NCI-H510A (cell line): ENCODE data around the gene CFAP410.

Experiments used
- DNase-seq: peaks from one replicate; lab custom pipeline; 2025; lab: John Stamatoyannopoulos, UW

CFAP410 gene

DNA sequence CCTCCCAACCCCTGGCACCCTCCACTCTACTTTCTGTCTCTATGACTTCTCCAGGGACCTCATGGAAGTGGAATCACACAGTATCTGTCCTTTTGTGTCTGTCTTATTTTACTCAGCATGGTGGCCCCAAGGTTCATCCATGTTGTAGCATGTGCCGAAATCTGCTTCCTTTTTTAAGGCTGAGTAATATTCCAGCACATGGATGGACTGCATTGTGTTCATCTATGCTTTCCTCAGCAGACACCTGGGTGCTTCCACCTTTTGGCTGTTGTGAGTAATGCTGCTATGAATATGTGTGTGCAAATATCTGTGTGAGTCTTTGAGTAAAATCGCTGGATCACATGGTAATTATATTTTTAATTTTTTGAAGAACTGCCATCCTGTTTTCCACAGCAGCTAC is 40.9 kb downstream of the CFAP410 start:
- no peak for DNase-seq

DNA sequence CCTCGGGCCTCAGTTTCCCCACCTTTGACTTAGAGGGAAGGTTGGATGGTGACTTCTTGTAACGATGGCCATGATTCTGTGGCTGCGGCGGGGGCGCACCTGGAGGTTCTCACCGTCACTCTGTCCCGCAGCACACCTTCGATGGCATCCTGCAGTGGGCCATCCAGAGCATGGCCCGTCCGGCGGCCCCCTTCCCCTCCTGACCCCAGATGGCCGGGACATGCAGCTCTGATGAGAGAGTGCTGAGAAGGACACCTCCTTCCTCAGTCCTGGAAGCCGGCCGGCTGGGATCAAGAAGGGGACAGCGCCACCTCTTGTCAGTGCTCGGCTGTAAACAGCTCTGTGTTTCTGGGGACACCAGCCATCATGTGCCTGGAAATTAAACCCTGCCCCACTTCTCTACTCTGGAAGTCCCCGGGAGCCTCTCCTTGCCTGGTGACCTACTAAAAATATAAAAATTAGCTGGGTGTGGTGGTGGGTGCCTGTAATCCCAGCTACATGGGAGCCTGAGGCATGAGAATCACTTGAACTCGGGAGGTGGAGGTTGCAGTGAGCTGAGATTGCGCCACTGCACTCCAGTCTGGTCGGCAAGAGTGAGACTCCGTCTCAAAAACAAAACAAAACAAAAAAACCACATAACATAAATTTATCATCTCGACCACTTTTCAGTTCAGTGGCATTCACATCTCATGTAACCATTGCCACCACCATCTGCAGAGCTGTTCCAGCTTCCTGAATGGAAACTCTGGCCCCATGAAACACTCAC is 41.5 kb downstream of the CFAP410 start:
- DNase-seq = no peak

DNA sequence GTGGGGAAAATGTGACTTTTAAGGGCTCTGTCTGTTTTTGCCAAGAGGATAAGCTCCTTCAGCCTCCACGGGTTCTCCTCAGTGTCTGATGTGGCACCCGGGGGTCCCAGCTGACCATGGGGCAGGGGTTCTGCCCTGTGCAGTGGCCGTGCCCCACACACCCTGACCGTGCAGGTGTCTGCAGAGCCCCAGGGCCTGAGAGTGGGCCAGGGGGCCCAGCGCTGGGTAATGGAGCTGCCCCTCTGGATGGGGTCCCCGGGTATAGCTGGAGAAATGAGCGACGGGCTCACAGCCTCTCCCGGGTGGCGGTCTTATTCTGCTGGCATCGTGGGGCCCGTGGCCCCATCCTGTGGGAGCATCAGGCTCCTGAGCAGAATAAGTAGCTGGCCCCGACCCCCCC is 42.3 kb downstream of the CFAP410 start:
- no peak for DNase-seq

DNA sequence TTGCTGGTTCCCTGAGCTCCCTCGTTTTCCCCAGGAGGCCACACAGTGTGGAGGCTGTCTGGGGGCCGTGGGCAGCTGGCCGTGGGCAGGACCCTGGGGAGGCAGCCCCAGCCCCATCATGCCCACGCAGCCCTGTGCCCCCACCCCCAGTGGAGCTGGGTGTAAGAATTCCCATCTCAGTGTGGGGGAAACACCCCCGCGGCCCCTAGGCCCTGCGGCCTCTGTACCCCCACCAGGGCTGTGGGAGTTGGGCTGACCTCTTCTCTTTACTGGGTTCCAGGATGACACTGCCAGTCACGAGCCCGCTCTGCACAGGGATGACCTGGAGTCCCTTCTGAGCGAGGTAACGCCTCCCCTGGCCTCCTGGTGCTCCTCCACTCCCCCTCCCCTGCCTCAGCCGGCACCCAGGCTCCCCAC is 43.1 kb downstream of the CFAP410 start:
- no peak for DNase-seq

DNA sequence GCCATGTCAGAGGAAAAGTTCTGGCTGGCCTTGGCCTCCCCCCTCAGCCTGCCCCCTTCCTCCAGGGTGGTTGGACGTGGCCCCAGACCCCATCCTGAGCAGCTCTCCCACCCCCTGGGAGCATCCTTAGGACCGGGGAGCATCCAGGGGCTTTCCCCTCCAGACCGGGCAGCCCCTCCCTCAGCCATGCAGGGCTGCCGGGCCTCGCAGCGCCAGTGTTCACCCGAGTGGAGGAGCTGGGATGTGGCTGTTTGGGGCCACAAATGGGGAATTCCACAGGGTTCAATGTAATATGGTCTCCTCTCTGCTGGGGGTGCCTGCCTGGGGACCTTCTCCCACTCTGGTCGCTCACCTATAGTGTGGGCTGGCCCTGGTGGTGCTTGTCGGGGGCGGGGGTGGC is 43.5 kb downstream of the CFAP410 start:
- no peak for DNase-seq

DNA sequence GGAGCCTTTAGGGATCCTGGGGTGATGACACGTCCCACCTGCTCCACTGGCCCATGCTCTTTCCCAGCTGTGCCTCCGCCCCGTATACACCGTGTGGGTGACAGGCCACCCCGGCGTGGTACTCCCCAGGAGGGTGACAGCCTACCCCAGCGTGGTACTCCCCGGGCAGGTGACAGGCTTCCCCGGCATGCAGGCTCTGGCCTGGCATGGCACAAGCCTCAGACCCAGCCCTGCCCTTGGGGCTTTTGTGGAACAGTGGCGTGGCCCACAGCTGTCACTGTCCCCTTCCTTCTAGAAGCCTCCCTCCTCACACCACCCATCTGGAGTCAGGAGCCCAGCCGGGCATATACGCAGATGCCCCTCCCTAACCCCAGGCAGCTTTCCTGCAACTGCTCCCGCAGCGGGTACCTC is 44.0 kb downstream of the CFAP410 start:
- no peak for DNase-seq

DNA sequence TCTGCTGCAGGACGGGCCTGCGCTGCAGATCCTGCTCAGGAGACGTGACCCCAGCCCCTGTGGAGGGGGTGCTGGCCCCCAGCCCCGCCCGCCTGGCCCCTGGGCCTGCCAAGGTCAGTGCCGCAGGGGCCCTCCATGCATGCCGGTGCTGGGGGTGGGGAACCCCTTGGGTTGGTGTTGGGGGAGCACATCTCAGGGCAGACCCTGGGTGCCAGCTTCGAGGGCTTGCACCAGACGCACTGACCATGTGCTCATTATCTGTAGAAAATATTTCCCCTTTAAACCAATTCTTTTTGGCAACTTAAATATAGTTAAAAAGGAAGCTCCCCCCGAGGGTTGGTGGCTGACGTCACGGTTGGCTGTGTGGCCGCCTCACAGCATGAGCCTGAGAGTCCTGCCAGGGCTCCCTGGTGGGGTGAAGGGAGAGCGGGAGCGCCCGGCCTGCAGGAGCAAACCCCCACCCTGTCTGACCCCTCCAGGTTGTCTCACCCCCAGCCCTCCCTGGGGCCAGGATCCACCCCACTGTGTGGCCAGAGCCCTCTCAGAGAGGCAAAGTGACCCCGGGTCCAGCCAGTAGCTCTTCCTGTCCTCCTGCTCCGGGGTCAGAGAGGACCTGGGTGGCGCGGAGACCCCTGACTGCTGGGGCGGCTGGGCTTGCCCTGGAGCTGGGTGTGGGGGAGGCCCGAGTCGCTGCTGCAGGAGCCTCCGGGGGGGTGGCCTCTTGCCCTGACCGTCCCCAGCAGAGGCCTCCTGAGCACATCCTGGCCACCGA is 44.6 kb downstream of the CFAP410 start:
- no peak for DNase-seq

DNA sequence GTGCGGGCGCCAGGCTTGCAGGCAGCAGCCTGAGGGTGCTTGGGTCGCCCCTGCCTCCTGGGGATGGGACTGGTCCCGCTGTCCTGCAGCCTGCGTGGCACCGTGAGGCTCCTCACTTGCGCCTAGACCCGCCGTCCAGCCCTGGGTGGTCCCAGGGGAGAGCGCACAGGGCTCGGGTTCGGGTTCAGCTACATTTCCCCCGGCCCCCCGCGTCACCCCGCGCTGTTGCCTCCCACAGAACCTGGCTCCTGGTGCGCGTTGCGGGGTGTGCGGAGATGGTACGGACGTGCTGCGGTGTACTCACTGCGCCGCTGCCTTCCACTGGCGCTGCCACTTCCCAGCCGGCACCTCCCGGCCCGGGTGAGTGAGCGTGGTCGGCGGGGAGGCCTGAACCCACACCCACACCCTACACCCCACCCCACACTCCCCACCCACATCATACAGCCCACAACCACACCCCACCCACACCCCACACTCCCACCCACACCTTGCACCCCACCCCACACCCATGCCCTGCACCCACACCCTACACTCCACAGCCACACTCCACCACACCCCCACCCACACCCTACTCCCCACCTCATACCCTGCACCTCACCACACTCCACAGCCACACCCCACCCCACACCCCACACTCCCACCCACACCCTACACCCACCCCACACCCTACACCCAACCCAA is 45.5 kb downstream of the CFAP410 start:
- no peak for DNase-seq

DNA sequence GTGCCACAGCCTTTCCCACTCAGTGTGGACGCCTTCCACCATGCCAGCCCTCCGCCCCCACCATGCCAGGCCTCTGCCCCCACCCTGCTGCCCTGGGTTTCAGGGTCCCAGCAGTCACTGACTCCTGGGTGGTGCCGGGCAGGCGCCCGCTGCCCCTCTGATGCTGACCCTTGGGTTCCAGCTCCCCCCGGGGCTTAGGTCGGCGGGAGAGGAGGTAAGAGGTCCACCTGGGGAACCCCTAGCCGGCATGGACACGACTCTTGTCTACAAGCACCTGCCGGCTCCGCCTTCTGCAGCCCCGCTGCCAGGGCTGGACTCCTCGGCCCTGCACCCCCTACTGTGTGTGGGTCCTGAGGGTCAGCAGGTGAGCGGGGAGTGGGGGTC is 46.4 kb downstream of the CFAP410 start:
- DNase-seq = no peak

DNA sequence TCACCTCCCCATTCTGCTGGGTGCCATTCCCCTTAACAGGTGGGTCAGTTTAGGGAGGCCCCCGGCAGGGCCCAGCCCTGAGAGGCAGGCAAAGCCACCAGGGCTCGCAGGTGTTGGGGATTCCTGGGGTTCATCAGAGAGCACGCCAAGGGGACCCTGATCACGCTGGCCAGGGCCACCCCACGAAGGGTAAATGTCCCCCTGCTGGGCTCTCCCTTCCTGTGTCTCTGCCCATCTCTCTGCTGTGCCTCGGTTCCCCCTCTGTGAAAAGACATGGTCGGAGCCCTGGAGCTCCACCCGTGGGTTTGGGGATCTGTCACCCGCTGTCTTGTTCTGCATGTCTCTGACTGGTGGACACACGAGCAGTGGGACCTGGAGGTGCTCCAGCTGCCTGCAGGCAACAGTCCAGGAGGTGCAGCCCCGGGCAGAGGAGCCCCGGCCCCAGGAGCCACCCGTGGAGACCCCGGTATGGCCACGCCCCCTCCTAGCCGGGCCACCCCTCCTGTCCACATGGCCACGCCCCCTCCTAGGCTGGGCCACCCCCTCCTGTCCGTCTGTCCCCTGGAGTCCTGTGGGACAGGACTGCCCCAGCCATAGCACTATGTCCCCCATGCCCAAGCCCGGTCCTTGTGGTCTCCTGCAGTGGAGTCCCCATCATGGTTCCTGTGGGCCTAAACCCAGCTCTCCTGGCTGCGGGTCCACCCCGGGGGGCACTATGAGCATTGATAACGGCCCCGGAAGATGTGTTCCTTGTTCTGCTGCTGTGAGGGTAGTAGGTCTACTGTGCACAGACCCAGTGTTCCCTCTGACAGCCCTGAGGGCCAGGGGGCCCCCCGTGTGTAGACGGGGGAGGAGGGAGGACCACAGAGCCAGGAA is 47.0 kb downstream of the CFAP410 start:
- DNase-seq = no peak

DNA sequence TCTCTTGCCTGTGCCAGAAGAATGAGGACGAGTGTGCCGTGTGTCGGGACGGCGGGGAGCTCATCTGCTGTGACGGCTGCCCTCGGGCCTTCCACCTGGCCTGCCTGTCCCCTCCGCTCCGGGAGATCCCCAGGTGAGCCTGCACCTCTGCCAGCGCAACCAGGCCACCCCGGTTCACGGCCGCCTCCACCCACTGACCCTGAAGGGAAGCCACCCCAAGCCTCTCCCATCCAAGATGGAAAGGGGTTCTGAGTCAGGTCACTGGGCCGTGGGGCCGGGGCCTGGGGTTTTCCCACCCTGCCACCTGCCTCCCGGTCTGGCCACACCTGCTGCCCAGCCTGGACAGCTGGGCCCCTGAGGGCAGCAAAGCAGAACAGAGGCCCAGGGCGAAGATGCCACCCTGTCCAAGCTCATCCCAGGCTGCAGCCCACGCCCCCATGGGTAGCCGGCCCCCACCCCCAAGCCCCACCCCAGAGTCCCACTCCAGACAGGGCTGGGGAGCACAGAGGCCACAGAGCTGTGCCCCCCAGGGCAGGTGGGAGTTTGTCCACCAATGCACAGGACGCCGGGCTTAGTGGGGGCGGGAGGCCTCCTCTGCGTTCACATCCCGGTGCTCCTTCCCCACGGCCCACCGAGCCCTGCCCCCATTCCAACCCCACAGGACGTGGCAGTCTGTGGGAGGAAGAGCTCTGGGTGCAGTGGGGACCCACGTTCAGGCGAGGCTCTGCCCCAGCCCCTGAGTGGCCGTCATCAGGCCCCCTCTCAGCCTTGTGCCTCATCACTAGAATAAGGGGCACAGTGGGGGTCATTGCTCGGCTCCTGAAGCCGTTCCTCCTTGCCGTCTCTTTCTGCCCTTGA is 47.9 kb downstream of the CFAP410 start:
- DNase-seq = no peak

DNA sequence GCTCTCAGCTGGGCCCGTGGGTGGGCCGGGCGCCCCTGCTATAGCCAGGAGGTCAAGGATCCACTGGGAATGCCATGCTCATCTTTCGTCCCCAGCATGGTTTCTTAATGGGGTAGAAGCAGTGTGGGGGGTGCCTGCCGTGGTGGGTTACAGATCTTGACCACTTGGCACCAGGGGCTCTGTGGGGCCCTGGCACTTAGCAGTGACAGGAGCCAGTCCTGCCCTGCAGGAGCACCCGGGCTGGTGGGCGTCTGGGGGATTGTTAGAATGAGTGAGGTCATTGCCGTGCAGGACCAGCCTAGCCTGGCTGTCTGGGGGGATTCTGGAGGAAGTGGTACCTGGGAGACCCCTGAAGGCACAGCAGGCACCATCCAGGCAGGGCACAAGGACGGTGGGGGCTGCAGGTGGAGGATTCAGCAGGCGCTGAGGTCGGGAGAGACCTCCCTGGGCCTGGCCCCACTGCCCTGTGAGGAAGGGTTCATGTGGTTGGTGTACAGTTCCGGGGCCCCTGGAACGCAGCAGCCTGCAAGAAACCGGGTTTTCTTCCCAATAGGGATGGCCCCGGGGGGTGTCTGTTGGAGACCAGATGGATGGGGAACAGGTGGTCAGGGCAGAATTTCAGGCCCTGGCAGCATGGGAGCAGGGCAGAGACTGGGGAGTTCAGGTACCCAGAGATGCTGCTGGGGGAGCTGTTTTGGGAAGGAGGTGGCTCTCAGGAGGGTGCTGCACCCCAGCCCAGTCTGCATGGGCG is 48.7 kb downstream of the CFAP410 start:
- DNase-seq = no peak

DNA sequence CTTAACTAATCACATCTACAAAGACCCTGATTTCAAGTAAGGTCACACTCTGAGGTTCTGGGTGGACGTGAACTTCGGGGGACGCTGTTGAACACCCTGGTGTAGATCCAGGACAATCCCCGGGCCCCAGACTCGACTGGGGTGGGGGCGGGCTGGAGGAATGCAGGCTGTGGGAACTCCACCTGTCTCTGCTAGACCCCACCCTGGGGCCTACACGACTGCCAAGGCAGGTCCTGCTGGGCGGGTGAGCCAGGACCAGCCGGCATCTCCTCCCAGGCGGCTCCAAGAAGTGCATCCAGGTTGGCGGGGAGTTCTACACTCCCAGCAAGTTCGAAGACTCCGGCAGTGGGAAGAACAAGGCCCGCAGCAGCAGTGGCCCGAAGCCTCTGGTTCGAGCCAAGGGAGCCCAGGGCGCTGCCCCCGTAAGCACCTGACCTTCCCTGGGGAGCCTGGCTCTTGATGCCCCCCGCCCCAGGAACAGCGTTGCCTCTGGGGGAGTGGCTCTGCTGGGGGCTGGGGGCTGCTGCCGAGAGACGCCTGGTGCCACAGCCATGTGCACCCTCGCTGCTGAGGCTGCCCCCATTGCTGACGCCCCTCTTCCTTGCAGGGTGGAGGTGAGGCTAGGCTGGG is 49.7 kb downstream of the CFAP410 start:
- no peak for DNase-seq

DNA sequence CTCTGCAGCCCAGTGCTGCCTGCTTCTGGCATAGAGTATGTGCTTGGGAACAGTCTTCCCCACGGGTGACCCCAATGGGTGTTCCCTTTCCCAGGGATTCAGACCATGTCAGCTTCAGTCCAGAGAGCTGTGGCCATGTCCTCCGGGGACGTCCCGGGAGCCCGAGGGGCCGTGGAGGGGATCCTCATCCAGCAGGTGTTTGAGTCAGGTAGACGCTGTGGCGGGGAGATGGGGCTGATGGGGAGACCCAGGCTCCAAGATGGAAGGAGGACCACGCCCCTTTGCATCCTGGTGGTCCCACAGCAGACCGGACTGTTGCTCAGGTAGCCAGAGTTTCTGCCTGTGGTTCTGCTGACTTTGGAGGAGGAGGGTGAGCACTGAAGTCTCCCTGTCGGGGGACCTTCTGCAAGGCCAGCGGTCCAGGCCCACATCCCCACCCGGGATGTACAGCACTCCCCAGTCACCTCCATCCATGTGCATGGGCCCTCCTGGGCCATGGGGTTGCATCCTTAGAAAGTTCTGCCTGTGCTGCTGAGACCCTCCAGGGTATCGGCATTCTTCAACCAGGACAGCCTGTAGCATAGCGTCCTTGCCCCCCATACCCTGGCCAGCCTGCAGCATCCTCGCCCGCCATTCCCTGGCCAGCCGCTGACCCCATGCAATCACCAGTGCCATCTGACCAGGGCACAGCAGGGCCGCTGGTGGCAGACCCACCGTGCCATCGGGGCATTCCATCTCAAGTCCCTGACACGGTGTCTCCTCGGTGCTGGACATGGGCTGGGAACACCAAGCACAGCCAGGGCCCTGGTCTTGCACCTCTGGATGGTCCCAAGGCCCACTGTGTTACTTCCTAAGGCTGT is 50.7 kb downstream of the CFAP410 start:
- no peak for DNase-seq

DNA sequence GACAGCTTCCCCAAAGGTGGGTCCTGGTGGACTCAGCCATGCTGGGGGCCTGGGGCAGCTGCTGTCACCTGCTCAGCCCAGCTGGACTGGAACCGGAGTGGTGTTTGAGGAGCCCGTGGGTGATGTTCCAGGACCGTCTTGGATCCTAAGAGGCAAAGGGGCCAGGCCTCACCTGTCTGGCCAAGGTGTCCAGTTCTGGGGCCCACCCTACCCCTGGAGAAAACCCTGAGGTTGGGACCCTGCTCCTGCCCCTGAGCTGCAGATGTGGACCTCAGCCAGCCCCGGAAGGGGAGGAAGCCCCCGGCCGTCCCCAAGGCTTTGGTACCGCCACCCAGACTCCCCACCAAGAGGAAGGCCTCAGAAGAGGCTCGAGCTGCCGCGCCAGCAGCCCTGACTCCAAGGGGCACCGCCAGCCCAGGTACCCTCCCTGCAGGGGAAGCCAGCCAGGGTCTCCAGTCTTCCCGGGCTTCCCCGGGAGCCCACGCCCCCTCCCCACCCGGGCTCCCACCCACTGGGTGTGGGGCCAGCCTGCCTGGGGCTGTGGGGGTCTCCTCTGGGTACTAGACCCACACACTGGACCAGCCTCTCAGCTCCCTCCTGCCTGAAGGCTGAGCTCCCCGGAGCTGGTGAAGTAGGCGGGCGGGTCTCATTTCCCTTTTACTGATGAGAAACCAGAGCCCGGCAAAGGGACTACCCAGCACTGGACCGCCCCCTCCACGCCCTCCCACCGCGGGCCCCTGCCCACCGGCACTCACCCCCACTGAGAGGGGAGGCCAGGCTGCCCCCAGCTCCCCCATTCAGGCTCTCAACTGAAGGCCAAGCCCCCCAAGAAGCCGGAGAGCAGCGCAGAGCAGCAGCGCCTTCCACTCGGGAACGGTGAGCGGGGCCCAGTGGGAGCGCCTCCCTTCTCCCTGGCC is 52.2 kb downstream of the CFAP410 start:
- DNase-seq = no peak

DNA sequence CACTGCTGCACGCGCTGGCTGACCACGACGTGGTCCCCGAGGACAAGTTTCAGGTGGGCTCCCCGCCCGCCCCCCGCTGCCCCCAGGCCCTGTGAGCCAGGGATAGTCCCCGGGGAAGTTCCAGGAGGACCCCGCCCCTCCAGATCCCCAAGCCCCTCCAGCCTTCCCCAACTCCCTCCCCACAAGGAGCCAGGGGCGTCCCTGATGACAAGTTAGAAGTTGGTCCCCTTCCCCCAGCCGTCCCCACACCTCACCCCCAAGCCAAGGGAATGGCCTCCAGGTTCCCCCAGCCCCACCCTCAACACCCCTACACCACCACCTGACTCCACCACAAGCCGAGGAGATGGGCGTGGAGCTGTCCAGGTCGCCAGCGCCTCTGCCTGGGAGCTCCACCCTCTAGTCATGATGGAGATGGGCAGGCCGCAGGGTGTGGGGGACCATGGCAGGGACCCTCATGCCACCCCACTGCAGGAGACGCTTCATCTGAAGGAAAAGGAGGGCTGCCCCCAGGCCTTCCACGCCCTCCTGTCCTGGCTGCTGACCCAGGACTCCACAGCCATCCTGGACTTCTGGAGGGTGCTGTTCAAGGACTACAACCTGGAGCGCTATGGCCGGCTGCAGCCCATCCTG is 53.0 kb downstream of the CFAP410 start:
- no peak for DNase-seq
